ENCODE results near the gene CDH4. TPM values are rescaled to one million over a fixed set of nuclear protein-coding genes. Genes with fewer than 3 reads are reported as not detected.

The CDH4 gene
- total RNA-seq, 2 experiments from 2014 or later: not detected

- ChIA-PET POLR2A (no interaction called here), CTCF (ENCODE audit: unreplicated experiment) (no interaction called here)
- Histone ChIP-seq H3K4me1 (ENCODE audit: insufficient read depth, low read length, poor library complexity, severe bottlenecking) (no peaks in the 10 kb centered on the region), H3K27ac (ENCODE audit: low read depth, low read length, poor library complexity, severe bottlenecking) (no peak overlapping the region), H3K4me2 (ENCODE audit: low read length) (no peak overlapping the region), H3K36me3 (ENCODE audit: insufficient read depth, low read length) (no peaks in the 10 kb centered on the region), H4K20me1 (ENCODE audit: insufficient read depth, low read length) (no peaks in the 10 kb centered on the region), H3K4me3 (ENCODE audit: low read depth, low read length, poor library complexity, severe bottlenecking) (no peak overlapping the region), H3K79me2 (ENCODE audit: insufficient read depth, low read depth, low read length) (no peaks in the 10 kb centered on the region), H2AFZ (ENCODE audit: low read length) (no peak overlapping the region), H3K9me2 (ENCODE audit: insufficient read depth, low read length) (no peaks in the 10 kb centered on the region), H3K9me3 (ENCODE audit: low read length) (no peaks in the 10 kb centered on the region)
- TF ChIP-seq EZH2phosphoT487 (IDR thresholded peaks at IDR 0.05; ENCODE audit: borderline replicate concordance, low read depth, low read length): no peak
- TF ChIP-seq, protein P1, sequence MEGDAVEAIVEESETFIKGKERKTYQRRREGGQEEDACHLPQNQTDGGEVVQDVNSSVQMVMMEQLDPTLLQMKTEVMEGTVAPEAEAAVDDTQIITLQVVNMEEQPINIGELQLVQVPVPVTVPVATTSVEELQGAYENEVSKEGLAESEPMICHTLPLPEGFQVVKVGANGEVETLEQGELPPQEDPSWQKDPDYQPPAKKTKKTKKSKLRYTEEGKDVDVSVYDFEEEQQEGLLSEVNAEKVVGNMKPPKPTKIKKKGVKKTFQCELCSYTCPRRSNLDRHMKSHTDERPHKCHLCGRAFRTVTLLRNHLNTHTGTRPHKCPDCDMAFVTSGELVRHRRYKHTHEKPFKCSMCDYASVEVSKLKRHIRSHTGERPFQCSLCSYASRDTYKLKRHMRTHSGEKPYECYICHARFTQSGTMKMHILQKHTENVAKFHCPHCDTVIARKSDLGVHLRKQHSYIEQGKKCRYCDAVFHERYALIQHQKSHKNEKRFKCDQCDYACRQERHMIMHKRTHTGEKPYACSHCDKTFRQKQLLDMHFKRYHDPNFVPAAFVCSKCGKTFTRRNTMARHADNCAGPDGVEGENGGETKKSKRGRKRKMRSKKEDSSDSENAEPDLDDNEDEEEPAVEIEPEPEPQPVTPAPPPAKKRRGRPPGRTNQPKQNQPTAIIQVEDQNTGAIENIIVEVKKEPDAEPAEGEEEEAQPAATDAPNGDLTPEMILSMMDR (conservative IDR thresholded peaks at IDR 0.05; ENCODE audit: low read length): no peak
- no TSS peak for BruUV-seq (replicated peaks)
- intact Hi-C loops (cut with micrococcal nuclease; ENCODE audit: unreplicated experiment): no loop called here
- DNase-seq (ENCODE audit: low spot score): no peak
These were observed 478.7 kb downstream of the CDH4 start for GRCh38 chr20:61730631-61731362.

- no peak overlapping the region for H3K27ac ChIP-seq (ENCODE audit: low read depth, low read length, poor library complexity, severe bottlenecking)
- DNase-seq (ENCODE audit: low spot score): no peak
- no peak overlapping the region for H2AFZ ChIP-seq (ENCODE audit: low read length)
- no peaks in the 10 kb centered on the region for H3K9me3 ChIP-seq (ENCODE audit: low read length)
- H3K9me2 ChIP-seq (ENCODE audit: insufficient read depth, low read length): no peaks in the 10 kb centered on the region
- no peak overlapping the region for H3K4me3 ChIP-seq (ENCODE audit: low read depth, low read length, poor library complexity, severe bottlenecking)
- POLR2A ChIA-PET: no interaction called here
- H3K4me2 ChIP-seq (ENCODE audit: low read length): no peak overlapping the region
- no peaks in the 10 kb centered on the region for H3K79me2 ChIP-seq (ENCODE audit: insufficient read depth, low read depth, low read length)
- no peak for TF ChIP-seq EZH2phosphoT487 (IDR thresholded peaks at IDR 0.05; ENCODE audit: borderline replicate concordance, low read depth, low read length)
- TF ChIP-seq, protein P1 (conservative IDR thresholded peaks at IDR 0.05; ENCODE audit: low read length): no peak
- no peaks in the 10 kb centered on the region for H3K36me3 ChIP-seq (ENCODE audit: insufficient read depth, low read length)
- H4K20me1 ChIP-seq (ENCODE audit: insufficient read depth, low read length): no peaks in the 10 kb centered on the region
- H3K4me1 ChIP-seq (ENCODE audit: insufficient read depth, low read length, poor library complexity, severe bottlenecking): no peaks in the 10 kb centered on the region
- CTCF ChIA-PET (ENCODE audit: unreplicated experiment): interaction anchor here (0.5 kb wide), 1 partner anchor 1284 kb away, joined by 3 read pairs; no protein-coding TSS in a partner anchor
- intact Hi-C loops (cut with micrococcal nuclease; ENCODE audit: unreplicated experiment): no loop called here
- BruUV-seq (replicated peaks): no TSS peak
These were observed 479.5 kb downstream of the CDH4 start for GRCh38 chr20:61731363-61732181.

Measured in OCI-LY7 (cell line).